HEK293 (cell line): ENCODE measurements around the gene FOXL2NB.

Experiments
- CTCF ChIA-PET: fragments of 350-600 bp; formaldehyde crosslinking; extraction: SDS; loops from one replicate; lab custom pipeline; 2021; ENCODE audit warnings: antibody characterized with exemption; lab: Yijun Ruan, JAX
- POLR2A ChIA-PET: fragments of 300-600 bp; formaldehyde crosslinking; extraction: SDS; loops from one replicate; lab custom pipeline; 2020; ENCODE audit warnings: antibody characterized with exemption, inconsistent platforms; lab: Yijun Ruan, JAX
- H3K27ac ChIP-seq: fragments of 200-500 bp; sonication (Bioruptor generic); 2 replicates; pipeline ENCODE4 v1.5.1; 2014; ENCODE audit warnings: low read depth, low read length, control low read depth, inconsistent platforms; ENCODE audit errors: extremely low read depth
- H3K36me3 ChIP-seq, 2 experiments: fragments of 200-500 bp in 1 of 2; sonication (Bioruptor generic) in 1 of 2; 1 replicate in 1 of 2; 2 replicates in 1 of 2; pipeline ENCODE4 v1.5.1; 2014 to 2017; ENCODE audit warnings: inconsistent platforms in 2 of 2, low read length in 2 of 2; ENCODE audit not compliant: control insufficient read depth in 2 of 2, insufficient read depth in 1 of 2
- H3K4me1 ChIP-seq: fragments of 200-500 bp; sonication (Bioruptor generic); 2 replicates; pipeline ENCODE4 v1.5.1; 2014; ENCODE audit warnings: mild to moderate bottlenecking, low read length, inconsistent platforms; ENCODE audit not compliant: control insufficient read depth, insufficient read depth
- H3K4me3 ChIP-seq: 2 replicates; pipeline ENCODE4 v1.5.1; 2011; ENCODE audit warnings: low read depth, mild to moderate bottlenecking, control low read depth, low read length, moderate library complexity
- H3K9me3 ChIP-seq: fragments of 200-500 bp; sonication (Bioruptor generic); 2 replicates; pipeline ENCODE4 v1.5.1; 2014; ENCODE audit warnings: low read depth, low read length, inconsistent platforms; ENCODE audit not compliant: control insufficient read depth, insufficient read depth
- HOXD13 ChIP-seq: sonication (generic); formaldehyde crosslinking; IDR thresholded peaks from 2 replicates; pipeline ENCODE4 v1.8.0; 2022; ENCODE audit warnings: missing genetic modification reagents, borderline replicate concordance
- MYNN ChIP-seq: fragments of 450-650 bp; formaldehyde crosslinking; IDR thresholded peaks from 2 replicates; pipeline ENCODE4 v1.5.1; 2016; ENCODE audit warnings: missing biosample characterization, missing genetic modification characterization, borderline replicate concordance
- PRDM4 ChIP-seq: fragments of 450-650 bp; formaldehyde crosslinking; IDR thresholded peaks from 2 replicates; pipeline ENCODE4 v1.5.1; 2017; ENCODE audit warnings: missing biosample characterization, missing genetic modification characterization
- REPIN1 ChIP-seq: fragments of 450-650 bp; formaldehyde crosslinking; IDR thresholded peaks from 2 replicates; pipeline ENCODE4 v1.5.1; 2017; ENCODE audit warnings: missing biosample characterization, missing genetic modification characterization, low read depth
- TSHZ1 ChIP-seq: fragments of 450-650 bp; formaldehyde crosslinking; IDR thresholded peaks from 2 replicates; pipeline ENCODE4 v1.5.1; 2016; ENCODE audit warnings: missing biosample characterization, missing genetic modification characterization, borderline replicate concordance
- ZBTB21 ChIP-seq: fragments of 450-650 bp; formaldehyde crosslinking; IDR thresholded peaks from 2 replicates; pipeline ENCODE4 v1.5.1; 2017; ENCODE audit warnings: missing biosample characterization, missing genetic modification characterization
- ZBTB6 ChIP-seq: fragments of 450-650 bp; formaldehyde crosslinking; IDR thresholded peaks from 2 replicates; pipeline ENCODE4 v1.5.1; 2017; ENCODE audit warnings: missing biosample characterization, missing genetic modification characterization
- ZNF148 ChIP-seq: fragments of 450-650 bp; formaldehyde crosslinking; IDR thresholded peaks from 2 replicates; pipeline ENCODE4 v1.5.0; 2017; ENCODE audit warnings: missing biosample characterization, missing genetic modification characterization, borderline replicate concordance
- ZNF302 ChIP-seq: fragments of 450-650 bp; formaldehyde crosslinking; IDR thresholded peaks from 2 replicates; pipeline ENCODE4 v1.5.1; 2016; ENCODE audit warnings: missing biosample characterization, missing genetic modification characterization, low read depth
- ZNF311 ChIP-seq: fragments of 450-650 bp; formaldehyde crosslinking; IDR thresholded peaks from 2 replicates; pipeline ENCODE4 v1.5.1; 2017; ENCODE audit warnings: missing biosample characterization, missing genetic modification characterization, borderline replicate concordance
- ZNF324 ChIP-seq: fragments of 450-650 bp; formaldehyde crosslinking; IDR thresholded peaks from 2 replicates; pipeline ENCODE4 v1.5.1; 2016; ENCODE audit warnings: missing biosample characterization, missing genetic modification characterization
- ZNF404 ChIP-seq: fragments of 450-650 bp; formaldehyde crosslinking; IDR thresholded peaks from 2 replicates; pipeline ENCODE4 v1.5.1; 2017; ENCODE audit warnings: missing biosample characterization, missing genetic modification characterization
- ZNF626 ChIP-seq: fragments of 450-650 bp; sonication (Bioruptor Pico); formaldehyde crosslinking; IDR thresholded peaks from 2 replicates; pipeline ENCODE4 v1.5.1; 2018; ENCODE audit warnings: missing biosample characterization, missing genetic modification characterization, inconsistent platforms
- ZSCAN5A ChIP-seq: fragments of 450-650 bp; formaldehyde crosslinking; IDR thresholded peaks from 2 replicates; pipeline ENCODE4 v1.5.1; 2016; ENCODE audit warnings: missing biosample characterization, missing genetic modification characterization

Gene FOXL2NB

GRCh38 chr3:138942861-138943623 is 4.0 kb upstream of the FOXL2NB start:
- Histone ChIP-seq H3K9me3 (no peaks in the 10 kb centered on the region), H3K36me3 (no peaks in the 10 kb centered on the region), H3K4me3 (no peak overlapping the region), H3K27ac (no peak overlapping the region), H3K4me1 (no peaks in the 10 kb centered on the region)
- TF ChIP-seq ZBTB21 (tag by site-specific recombination): no peak
- TF ChIP-seq ZNF311: no peak
- TF ChIP-seq ZNF302 (tag by site-specific recombination): no peak
- ChIA-PET POLR2A (no interaction called here), CTCF (interaction anchor here (1.2 kb wide), 1 partner anchor 36 kb away, joined by 3 read pairs; no protein-coding TSS in a partner anchor)

GRCh38 chr3:138943724-138944653 is 3.0 kb upstream of the FOXL2NB start:
- Histone ChIP-seq H3K4me1 (no peaks in the 10 kb centered on the region), H3K9me3 (no peaks in the 10 kb centered on the region), H3K4me3 (no peak overlapping the region), H3K36me3 (no peaks in the 10 kb centered on the region), H3K27ac (no peak overlapping the region)
- POLR2A ChIA-PET: no interaction called here
- TF ChIP-seq ZNF626 (tag by site-specific recombination): no peak
- no peak for TF ChIP-seq MYNN (tag by site-specific recombination)
- no peak for TF ChIP-seq ZNF404 (tag by site-specific recombination)
- no peak for TF ChIP-seq PRDM4
- no peak for TF ChIP-seq REPIN1 (tag by site-specific recombination)
- no peak for TF ChIP-seq ZNF324 (tag by site-specific recombination)
- no peak for TF ChIP-seq TSHZ1
- no peak for TF ChIP-seq ZSCAN5A (tag by site-specific recombination)
- no peak for TF ChIP-seq ZNF148 (tag by site-specific recombination)
- TF ChIP-seq ZBTB6 (tag by site-specific recombination): no peak
- TF ChIP-seq HOXD13: no peak
- CTCF ChIA-PET: interaction anchor here (0.7 to 1.2 kb wide), 2 partner anchors 11 to 21 kb away, joined by 4 to 6 read pairs; no protein-coding TSS in a partner anchor
